HG03469 (cell line): ENCODE results near the gene SMCO4.
"Not testable (repeated sequence)": the region's sequence is repeated elsewhere in the genome, so short reads cannot be mapped to it uniquely, and the experiment has no call there.

ENCODE experiments used
- ATAC-seq: cut with Tn5 transposase; IDR thresholded peaks from one replicate; pipeline ENCODE4 v1.9.1; 2021; ENCODE audit warnings: mild to moderate bottlenecking, moderate library complexity, moderate number of reproducible peaks; ENCODE audit not compliant: unreplicated experiment

Gene SMCO4, protein sequence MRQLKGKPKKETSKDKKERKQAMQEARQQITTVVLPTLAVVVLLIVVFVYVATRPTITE

DNA sequence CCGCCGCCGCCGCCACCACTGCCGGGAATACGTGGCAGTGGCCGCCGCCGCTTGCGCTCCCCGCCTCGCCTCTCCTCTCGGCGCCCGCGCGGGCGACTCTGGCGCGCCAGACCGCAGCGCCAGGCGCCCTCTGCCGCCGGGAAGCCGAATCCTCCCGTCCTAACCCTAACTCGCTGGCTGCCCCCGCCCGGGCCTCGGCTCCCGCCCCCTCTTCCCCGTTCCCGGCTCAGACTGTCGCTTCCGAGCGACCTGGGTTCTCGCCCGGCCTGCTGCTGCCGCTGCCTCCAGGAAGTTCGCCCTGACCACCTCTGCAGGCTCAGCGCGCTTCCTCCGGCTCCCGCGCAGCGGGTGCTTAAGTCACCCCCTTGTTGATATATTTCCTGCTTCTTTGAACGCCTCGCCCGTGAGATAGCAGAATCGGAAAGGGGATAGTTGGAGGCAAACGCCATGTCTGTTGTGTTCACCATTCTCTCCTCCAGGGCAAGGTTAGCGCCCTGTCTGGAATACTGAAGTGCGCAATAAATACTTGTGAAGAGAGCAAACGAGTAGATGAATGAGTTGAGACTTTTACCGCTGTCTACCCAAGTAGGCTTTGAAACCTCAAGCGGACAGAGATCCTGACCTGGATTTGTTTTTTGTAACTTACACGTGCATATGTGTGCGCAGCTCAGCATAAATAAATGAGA lies at the start of gene SMCO4:
Gene SMCO4 (minus strand): TSS at position 100 of the 686 bp plus-strand sequence. CDS start 64,202 bp downstream, outside the sequence.
- ATAC-seq, result peak; percentile 63

DNA sequence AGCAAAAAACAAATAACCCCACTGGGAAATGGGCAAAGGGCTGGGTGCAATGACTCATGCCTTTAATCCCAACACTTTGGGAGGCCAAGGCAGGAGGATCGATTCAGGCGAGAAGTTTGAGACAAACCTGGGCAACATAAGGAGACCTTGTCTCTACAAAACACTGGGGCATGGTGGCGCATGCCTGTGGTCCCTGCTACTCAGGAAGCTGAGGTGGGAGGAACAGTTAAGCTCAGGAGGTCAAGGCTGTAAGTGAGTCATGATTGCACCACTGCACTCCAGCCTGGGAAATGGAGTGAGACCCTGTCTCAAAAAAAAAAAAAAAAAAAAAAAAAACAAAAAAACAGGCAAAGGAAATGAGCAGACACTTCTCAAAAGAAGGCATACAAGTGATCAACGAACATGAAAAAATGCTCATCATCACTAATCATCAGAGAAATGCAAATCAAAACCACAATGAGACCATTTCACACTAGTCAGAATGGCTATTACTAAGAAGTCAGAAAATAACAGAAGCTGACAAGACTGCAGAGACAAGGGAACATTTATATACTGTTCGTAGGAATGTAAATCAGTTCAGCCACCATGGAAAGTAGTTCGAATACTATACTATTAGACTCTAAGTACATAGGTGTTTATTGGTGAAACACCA lies 48.2 kb upstream of the SMCO4 start:
- ATAC-seq, result peak; percentile 74

DNA sequence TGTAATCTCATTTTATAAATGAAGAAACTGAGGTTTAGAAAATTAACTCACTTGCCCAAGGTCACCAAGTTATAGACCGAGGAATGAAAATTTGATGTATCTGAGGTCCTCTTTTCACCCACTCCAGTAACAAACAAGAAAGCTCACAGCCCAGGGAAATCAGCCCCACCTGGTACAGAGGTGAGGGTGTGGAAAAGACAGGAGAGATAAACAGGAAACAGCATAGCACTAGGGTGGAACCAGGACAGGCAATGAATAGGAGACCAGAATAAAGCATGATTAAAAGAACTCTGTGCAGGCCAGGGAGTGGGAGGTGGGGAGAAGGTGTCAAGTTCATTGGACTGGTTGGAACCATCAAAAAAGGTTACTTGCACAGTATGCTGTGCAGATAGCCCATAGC lies 46.2 kb upstream of the SMCO4 start:
- no peak for ATAC-seq

DNA sequence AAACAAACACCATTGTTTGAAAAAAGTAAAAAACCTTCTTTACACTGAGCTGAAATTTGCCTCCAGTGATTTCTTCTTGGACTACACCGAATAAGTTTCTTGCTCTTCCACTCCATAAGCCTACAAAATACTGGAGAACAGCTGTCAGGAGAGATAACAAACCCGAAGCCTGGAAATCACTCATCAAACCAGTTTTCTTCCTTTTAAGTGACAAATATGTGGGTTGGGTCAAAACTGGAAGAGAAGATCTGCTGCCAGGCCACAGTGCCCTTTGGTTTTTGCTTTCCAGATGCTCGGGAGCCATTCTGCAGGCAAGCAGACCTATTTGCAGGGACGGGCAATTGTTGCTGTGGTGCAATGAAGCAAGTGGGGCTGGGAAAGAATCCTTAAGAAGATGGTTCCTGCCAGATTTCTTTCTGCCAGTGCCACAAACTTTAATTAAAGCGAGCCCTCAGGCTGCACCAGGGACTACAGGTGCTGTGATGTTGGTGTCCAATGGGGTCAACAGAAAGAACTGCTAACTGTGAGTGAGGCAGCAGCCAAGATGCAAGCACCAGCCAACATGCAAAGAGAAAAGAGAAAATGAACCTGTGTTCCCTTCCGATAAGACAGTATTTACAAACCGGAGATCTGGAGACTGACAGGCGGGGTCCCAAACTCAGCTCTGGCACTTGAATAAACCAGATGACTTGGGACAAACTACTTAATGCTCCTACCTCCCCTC lies 44.8 kb upstream of the SMCO4 start:
- no peak for ATAC-seq

DNA sequence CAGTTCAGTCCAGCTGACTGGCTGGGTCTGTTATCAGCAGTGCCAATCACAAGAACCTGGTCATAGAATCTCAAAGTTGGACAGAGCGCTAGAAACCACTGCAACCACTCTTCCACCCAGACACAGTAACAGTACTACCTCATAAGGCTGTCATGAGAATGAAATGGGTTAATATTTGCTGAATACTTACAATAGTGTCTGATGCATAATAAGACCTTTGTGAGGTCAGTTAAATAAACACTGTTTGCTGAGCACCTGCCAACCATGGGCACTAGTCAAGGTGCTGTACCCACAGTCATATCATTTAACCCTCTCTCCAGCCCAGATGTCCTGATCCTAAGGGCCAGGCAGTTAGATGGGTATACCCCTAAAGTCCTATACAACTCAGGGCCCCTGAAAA lies 44.2 kb upstream of the SMCO4 start:
- ATAC-seq, result not testable (repeated sequence)

DNA sequence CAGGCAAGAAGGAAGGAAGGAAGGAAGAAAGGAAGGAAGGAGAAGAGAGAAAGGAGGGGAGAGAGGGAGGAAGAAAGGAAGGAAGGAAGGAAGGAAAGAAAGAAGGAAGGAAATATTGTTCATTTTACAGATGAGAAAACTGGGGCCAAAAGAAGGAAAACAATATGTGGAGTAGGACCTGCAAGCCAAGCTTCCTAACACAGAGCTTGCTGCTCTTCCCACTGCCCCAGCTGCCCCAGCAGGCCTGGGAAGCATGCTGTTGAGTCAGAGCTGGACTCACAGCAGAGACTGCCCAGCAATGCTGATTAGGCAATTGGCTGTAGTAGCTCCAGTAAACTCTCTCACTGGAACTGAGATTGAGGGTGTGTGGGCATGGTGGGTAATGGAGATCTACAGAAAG lies 42.6 kb upstream of the SMCO4 start:
- no peak for ATAC-seq

DNA sequence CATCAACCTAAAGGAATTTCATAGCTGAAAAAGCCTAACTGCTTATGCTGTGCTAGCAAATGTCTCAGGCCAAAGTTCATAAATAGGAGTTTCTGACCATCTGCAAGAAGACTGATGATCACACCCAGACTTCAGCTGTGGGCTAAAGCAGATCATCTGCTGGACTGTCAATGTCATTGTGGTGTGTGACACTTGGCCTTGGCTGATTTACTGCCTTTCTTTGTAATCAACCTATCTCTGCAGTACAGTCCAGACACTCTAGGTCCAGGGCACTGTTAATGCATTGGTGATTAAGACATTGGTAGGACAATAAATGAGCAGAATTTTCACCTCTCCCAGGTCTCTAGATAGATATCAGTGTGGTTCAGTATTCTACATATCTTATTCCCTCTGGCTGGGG lies 40.3 kb upstream of the SMCO4 start:
- no peak for ATAC-seq

DNA sequence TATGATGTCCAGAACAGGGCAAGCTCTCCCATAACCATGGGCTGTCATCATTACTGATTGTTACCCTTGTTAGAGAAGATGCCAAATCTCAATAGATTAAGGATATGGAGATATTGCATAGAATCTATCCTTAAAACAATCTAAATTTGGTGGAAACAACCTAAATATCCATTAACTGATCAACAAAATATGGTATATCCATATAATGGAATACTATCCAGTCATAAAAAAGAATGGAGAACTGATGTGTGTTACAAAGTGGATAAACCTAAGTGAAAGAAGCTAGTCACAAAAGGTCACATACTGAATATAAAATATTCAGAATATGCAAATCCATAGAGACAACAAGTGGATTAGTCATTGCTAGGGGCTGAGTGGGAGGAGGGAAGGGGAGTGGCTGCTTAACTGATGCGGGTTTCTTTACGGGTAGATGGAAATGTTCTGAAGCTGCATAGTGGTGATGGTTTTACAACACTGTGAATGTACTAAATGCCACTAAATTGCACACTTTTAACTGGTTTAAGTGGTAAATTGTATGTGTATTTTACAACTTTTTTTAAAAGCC lies 36.1 kb upstream of the SMCO4 start:
- ATAC-seq, result no peak

DNA sequence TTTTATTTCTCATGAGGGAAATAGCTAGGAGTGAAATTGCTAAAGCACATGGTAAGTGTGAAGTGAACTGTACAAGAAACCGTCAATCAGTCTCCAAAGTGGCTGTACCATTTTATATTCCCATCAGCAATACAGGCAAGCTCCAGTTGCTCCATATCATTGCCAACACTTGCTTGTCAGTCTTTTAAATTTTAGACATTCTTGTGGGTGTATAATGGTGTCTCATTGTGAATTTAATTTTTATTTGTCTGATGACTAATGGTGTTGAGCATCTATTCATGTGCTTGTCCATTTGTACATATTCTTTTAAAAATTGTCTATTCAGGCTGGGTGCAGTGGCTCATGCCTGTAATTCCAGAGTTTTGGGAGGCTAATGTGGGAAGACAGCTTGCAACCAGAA lies 34.1 kb upstream of the SMCO4 start:
- no peak for ATAC-seq

DNA sequence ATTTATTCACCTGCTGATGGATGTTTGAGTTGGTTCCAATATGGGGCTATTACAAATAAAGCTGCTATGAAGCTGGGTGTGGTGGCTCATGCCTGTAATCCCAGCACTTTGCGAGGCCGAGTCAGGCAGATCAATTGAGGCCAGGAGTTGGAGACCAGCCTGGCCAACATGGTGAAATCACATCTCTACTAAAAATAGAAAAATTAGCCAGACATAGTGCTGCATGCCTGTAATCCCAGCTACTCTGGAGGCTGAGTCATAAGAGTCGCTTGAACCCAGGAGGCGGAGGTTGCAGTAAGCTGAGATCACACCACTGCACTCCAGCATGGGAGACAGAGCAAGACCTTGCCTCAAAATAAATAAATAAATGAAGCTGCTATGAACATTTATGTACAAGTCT lies 33.7 kb upstream of the SMCO4 start:
- not testable (repeated sequence) for ATAC-seq

DNA sequence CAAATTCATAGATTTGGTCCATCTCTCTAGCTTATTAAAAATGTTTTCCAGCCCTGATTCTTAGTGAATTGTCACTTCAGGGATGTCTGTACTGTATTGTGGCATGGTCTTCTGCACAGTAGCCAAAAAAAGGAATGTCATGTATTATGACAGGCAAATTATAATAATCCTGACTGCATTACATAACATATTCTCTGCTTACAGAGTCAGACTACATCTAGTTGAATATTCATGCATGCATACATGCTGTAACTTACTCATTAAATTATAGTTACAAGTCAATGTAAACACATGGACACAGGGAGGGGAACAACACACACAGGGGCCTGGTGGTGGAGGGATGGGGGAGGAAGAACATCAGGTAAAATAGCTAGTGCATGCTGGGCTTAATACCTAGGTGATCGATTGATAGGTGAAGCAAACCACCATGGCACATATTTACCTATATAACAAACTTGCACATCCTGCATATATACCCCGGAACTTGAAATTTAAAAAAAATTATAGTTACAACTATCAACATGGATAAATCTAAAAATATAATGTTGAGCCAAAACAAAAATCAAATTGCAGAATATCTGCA lies 31.5 kb upstream of the SMCO4 start:
- ATAC-seq, result no peak

DNA sequence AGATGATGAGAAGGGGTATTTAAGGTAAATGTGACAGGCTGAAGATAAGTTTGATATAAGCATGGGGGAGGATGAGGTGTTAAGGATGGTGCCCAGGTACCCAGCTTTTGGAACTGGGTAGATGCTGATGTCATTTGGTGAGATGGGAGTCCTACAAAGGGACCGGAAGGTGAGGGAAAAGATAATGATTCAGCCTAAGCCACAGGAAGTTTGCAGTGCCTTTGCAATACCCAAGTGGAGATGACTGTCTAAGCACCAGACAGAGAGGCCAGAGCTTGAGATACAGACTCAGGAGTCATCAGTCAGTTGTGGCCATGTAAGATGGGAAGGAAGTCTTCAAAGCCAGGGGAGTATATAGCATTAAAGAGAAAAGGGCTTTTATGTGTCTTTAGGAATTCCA lies 30.0 kb upstream of the SMCO4 start:
- ATAC-seq, result no peak

DNA sequence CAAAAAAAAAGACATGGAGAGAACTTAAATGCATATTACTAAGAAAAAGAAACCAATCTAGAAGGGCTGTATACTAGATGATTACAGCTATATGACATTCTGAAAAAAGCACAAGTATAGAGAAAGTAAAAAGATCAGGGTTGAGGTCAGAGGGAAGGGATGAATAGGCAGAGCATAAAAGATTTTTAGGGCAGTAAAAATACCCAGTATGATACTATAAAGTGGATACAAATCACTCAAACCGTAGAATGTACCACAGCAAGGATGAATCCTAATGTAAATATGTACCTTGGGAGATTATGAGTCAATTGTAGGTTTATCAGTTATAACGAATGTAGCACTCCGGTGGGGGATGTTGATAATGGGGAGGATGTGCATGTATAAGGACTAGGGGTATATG lies 29.4 kb upstream of the SMCO4 start:
- ATAC-seq, result no peak

DNA sequence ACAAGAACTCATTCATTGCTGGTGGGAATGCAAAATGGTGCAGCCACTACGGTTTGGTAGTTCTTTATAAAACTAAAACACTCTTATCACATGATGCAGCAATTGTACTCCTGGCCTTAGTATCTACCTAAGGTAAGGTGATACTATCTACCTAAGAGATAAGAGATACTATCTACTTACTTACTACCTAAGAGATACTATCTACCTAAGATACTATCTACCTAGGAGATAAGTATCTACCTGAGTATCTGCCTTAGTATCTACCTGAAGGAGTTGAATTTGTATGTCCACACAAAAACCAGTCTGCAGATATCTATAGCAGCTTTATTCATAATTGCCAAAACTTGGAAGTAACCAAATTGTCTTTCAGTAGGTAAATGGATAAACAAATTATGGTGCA lies 29.0 kb upstream of the SMCO4 start:
- ATAC-seq, result no peak

DNA sequence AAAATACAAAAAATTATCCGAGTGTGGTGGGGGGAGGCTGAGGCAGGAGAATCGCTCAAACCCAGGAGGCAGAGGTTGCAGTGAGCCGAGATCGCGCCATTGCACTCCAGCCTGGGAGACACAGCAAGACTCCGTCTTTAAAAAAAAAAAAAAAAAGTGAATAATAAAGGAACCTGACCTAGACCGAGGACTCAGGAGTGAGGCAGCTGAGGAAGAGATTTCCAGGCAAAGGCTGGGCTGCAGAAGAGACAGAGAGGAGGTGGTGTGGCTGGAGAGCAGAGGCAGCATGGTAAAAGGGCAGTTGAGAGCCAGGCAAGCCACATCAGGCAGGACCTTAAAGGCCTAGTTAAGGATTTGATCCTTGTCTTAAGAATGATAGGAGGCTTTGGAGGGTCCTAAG lies 28.4 kb upstream of the SMCO4 start:
- ATAC-seq, result no peak

DNA sequence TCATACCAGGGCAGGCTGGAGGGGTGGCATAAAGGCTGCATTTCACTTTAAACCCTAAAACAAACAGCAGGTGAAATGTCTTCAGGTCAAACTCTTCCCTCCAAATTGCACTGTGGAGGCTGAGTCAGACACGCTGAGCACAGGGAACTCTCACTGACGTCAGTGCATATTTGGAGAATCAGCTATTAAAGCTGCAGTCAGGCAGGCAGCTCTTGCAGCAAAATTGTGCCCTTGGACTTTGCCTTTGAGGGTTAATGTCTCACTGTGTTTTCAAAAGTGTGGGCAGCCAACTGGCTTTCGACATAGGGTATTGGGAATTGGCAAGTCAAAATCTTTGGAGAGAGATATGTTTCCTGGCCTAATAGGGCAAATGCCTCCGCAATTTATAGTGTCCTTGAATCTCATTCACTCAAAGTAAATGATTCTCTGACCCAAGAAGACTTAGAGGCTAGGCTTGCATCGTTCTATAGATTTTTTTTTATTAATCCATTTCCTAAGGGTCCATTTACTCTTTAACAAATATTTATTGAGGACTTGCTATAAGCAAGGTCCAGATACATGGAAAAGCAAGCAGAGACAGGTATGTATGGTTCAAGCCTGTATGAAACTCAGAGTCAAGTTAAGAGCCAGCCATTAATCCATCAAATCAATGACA lies 27.7 kb upstream of the SMCO4 start:
- no peak for ATAC-seq

DNA sequence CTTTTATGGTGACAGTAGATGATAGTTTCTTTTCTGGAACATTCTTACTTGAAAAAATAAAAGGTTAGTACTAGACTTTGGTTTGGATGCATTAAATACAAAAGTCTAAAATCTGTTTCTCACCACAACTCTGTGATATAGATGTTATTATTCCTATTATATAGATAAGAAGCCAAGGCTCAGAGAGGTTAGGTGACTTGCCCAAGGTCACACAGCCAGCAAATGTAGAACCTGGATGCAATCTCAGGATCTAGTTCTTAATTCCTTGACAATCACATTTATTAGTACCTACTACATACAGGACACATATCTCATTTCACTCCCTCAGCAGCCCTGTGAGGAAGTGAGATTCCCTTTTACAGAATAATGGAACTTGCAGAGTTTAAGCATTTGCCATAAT lies 26.3 kb upstream of the SMCO4 start:
- no peak for ATAC-seq

DNA sequence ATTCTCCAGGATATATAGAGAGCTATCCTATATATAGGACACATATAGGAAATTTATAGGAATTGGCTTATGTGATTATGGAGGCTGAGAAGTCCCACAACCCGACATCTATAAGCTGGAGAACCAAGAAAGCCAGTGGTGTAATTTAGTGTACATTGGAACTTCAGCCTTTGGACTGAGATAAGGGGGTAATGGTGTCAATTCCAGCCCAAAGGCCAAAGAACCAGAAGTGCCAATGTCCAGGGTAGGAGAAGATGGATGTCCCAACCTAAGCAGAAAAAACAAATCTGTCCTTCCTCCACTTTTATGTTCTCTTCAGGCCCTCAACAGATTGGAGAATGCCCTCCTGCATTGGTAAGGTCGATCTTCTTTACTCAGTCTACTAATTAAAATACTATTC lies 25.5 kb upstream of the SMCO4 start:
- no peak for ATAC-seq

DNA sequence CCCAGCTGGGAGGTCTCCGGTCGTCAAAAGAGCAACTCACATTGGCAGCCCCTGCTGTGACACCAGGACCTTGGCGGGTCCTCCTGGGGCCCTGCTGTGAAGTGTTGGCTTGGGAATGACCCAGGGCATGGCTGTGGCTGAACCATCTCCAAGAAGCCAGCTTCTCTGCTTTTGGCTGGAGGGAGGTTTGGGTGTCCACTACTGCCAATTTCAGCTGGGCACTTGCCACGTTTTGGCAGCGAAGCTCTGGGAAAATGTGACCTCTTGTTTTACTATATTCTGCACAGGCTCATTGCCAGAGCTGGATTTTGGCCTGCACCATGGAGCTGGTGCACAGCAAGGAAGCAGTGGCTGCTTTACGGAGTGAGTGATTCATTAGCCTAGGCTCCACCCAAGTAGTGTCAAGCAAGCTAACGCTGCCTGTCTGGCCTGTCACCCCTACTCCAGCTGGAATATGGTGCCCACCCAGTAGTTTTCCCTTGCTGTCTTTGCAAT lies 24.3 kb upstream of the SMCO4 start:
- ATAC-seq, result no peak

DNA sequence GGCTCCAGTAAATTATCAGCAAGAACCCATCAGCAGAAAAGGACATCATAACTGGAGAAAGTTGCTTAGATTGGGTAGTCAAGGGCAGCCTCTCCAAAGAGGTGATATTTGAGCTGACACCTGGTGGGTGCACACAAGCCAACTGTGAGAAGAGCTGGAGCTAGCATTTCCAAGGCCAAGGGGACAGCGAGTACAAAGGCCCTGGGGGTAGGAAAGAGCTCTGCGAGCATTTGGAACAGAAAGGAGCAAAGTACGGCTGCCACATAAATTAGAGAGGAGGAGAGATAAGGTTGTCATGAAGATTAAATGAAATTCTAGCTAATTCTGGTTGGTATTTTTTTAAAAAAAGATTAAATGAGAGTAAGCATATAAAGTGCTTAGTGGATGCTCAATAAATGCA lies 21.7 kb upstream of the SMCO4 start:
- no peak for ATAC-seq

DNA sequence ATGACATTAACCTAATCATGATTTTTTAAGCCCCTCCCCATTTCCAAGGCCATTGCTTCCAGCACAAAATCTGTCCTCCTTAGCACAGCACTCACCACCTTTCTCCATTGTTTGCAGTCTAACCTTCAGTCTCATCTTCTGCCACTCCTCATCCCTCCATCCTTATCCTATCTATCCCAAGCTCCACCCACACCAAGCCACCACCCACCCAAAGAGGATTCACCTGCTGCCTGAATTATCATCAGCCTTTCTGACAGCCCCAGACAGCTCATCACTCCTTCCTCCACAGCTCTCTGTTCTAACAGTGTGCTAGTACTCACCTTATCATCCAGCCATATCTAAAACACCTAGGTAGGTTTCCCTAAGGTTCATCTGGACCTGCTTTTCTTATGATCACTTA lies 20.7 kb upstream of the SMCO4 start:
- ATAC-seq, result no peak
